Natural killer cell (primary cell): Measurements from ENCODE around the gene SHD. TPM values are rescaled to one million over a fixed set of nuclear protein-coding genes. Genes with fewer than 3 reads are reported as not detected.
A peak's percentile ranks its signal among the peaks of the same experiment; 100 is the strongest.

Experiments
- ATAC-seq, 3 donors: fragments of 150-1000 bp in 2 of 3; fragments of 200-7000 bp in 1 of 3; cut with Tn5 transposase; 1 replicate in 1 of 3; 2 replicates in 2 of 3; pipeline ENCODE4 v1.10.0; 2021; ENCODE audit warnings: mild to moderate bottlenecking in 2 of 3, moderate library complexity in 2 of 3
- DNase-seq, 2 donors: peaks; one replicate each; pipeline versions ENCODE4 v3.0.0 to v3.0.0-alpha.2; 2013 to 2021; ENCODE audit warnings: mixed read lengths in 1 of 2
- H3K27ac ChIP-seq: one replicate; pipeline ENCODE4 v1.5.1; 2013; ENCODE audit warnings: mild to moderate bottlenecking, low read length
- H3K27me3 ChIP-seq: one replicate; pipeline ENCODE4 v1.6.1; 2013; ENCODE audit warnings: low read length; ENCODE audit not compliant: control insufficient read depth, insufficient read depth
- H3K36me3 ChIP-seq: one replicate; pipeline ENCODE4 v1.6.1; 2013; ENCODE audit warnings: low read length; ENCODE audit not compliant: control insufficient read depth, insufficient read depth
- H3K4me1 ChIP-seq: one replicate; pipeline ENCODE4 v1.6.1; 2013; ENCODE audit warnings: low read length; ENCODE audit not compliant: control insufficient read depth, insufficient read depth
- H3K4me3 ChIP-seq: one replicate; pipeline ENCODE4 v1.5.1; 2013; ENCODE audit warnings: low read length
- H3K9me3 ChIP-seq: one replicate; pipeline ENCODE4 v1.6.1; 2013; ENCODE audit warnings: low read length; ENCODE audit not compliant: control insufficient read depth, insufficient read depth
- H3K27ac Mint-ChIP-seq, 2 donors: one replicate each; pipeline ENCODE4 v1.8.0; 2022; ENCODE audit warnings: mild to moderate bottlenecking in 2 of 2, mixed read lengths in 2 of 2, moderate library complexity in 1 of 2
- H3K27me3 Mint-ChIP-seq, 2 donors: one replicate each; pipeline ENCODE4 v1.8.0; 2022; ENCODE audit warnings: low read depth in 2 of 2, mixed read lengths in 2 of 2
- H3K36me3 Mint-ChIP-seq: one replicate; pipeline ENCODE4 v1.8.0; 2022; ENCODE audit warnings: mixed read lengths
- H3K4me1 Mint-ChIP-seq, 2 donors: one replicate each; pipeline ENCODE4 v1.8.0; 2022; ENCODE audit warnings: mixed read lengths in 2 of 2
- H3K4me3 Mint-ChIP-seq: one replicate; pipeline ENCODE4 v1.8.0; 2022; ENCODE audit warnings: mild to moderate bottlenecking, moderate library complexity, mixed read lengths
- H3K9me3 Mint-ChIP-seq, 2 donors: one replicate each; pipeline ENCODE4 v1.8.0; 2022; ENCODE audit warnings: mixed read lengths in 2 of 2
- WGBS: methylation state at CpG from one replicate; pipeline ENCODE4 v1.1.7; 2013; ENCODE audit warnings: missing lambda C conversion rate; ENCODE audit not compliant: insufficient coverage; 5-methylcytosine and 5-hydroxymethylcytosine counted together
- intact Hi-C: fragments of 100-400 bp; cut with micrococcal nuclease; formaldehyde crosslinking; loops from one replicate; pipeline ENCODE4 v1.14.2; 2022
- total RNA-seq, 4 donors: library from RNA; stranded (reverse); fragments of 120-200 nt in 1 of 4; gene quantifications; one replicate each; pipeline versions ENCODE4 v1.2.3 to v1.2.4, GENCODE V29; 2013 to 2022
- TF ChIP-seq, protein P1 (sequence below): fragments of 200-600 bp; IDR thresholded peaks from one replicate; pipeline ENCODE4 v1.8.0; 2022; ENCODE audit warnings: antibody characterized with exemption

SHD gene
- total RNA-seq, 3 donors from 2014 or later (not counting 1 experiment from before 2014, with no cell fraction given): 0.20 TPM; not detected in 2

DNA sequence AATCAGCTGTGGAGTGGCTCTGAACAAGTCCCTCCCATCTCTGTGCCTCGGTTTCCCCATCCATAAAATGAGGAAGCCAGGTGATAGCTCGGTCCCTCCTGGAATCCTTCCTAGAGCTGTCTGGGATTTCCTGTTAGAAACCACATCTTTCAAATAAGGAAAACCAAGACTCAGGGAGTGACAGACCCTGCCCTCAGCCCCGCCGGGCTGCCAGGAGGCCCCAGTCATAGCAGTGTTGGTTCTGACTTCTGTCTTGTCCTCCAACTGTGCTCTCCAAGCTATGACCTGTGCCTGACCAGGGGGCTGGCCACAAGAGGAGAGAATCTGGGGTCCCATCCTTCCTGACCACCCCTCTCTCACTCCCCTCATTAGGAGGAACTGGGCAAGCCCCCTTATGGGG, 1.1 kb upstream of the SHD start:
- intact Hi-C loops: no loop called here
- Mint-ChIP-seq H3K36me3 (no peaks in the 10 kb centered on the region), H3K27ac (no peak overlapping the region), H3K4me3 (no peak overlapping the region), H3K4me1 (peaks cover 5 to 6% of the 10 kb centered on the region in 2 donors), H3K27me3 (peaks cover 6 to 14% of the 10 kb centered on the region in 2 donors), H3K9me3 (no peaks in the 10 kb centered on the region)
- no peak for ATAC-seq
- Histone ChIP-seq H3K27me3 (peaks cover 9% of the 10 kb centered on the region), H3K4me3 (no peak overlapping the region), H3K4me1 (peaks cover 12% of the 10 kb centered on the region), H3K27ac (no peak overlapping the region), H3K36me3 (no peaks in the 10 kb centered on the region), H3K9me3 (no peaks in the 10 kb centered on the region)
- no peak for DNase-seq
- TF ChIP-seq, protein P1, sequence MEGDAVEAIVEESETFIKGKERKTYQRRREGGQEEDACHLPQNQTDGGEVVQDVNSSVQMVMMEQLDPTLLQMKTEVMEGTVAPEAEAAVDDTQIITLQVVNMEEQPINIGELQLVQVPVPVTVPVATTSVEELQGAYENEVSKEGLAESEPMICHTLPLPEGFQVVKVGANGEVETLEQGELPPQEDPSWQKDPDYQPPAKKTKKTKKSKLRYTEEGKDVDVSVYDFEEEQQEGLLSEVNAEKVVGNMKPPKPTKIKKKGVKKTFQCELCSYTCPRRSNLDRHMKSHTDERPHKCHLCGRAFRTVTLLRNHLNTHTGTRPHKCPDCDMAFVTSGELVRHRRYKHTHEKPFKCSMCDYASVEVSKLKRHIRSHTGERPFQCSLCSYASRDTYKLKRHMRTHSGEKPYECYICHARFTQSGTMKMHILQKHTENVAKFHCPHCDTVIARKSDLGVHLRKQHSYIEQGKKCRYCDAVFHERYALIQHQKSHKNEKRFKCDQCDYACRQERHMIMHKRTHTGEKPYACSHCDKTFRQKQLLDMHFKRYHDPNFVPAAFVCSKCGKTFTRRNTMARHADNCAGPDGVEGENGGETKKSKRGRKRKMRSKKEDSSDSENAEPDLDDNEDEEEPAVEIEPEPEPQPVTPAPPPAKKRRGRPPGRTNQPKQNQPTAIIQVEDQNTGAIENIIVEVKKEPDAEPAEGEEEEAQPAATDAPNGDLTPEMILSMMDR: no peak
- WGBS: 20% methylated on average over 4 of the region's 4 CpGs

DNA sequence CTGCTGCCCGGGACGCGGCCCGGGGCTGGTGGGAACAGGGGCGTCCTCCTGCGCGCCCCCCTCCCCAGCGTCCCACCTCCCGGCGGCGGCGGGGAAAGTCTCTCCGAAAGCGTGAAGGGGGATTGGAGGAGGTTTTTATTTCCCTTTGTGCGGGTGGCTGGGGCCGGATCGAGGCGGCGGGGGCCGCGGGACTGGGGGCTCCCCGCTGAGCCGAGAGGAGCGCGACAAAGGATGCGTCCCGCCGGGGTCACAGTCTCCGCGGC, 132 bp downstream of the SHD start:
- TF ChIP-seq, protein P1: no peak
- H3K36me3 Mint-ChIP-seq: no peaks in the 10 kb centered on the region
- no peaks in the 10 kb centered on the region for H3K36me3 ChIP-seq
- H3K4me3 ChIP-seq: no peak overlapping the region
- H3K4me3 Mint-ChIP-seq: no peak overlapping the region
- peaks cover 6 to 14% of the 10 kb centered on the region in 2 donors for H3K27me3 Mint-ChIP-seq
- H3K9me3 ChIP-seq: no peaks in the 10 kb centered on the region
- H3K27me3 ChIP-seq: peaks cover 9% of the 10 kb centered on the region
- peaks cover 12% of the 10 kb centered on the region for H3K4me1 ChIP-seq
- peaks cover 5 to 6% of the 10 kb centered on the region in 2 donors for H3K4me1 Mint-ChIP-seq
- ATAC-seq: peak in 1 of 3 donors; percentile 36
- no peak overlapping the region for H3K27ac ChIP-seq
- under 1% methylated on average over 30 of the region's 30 CpGs for WGBS
- no peak for DNase-seq
- H3K27ac Mint-ChIP-seq: no peak overlapping the region
- intact Hi-C loops: no loop called here
- no peaks in the 10 kb centered on the region for H3K9me3 Mint-ChIP-seq

DNA sequence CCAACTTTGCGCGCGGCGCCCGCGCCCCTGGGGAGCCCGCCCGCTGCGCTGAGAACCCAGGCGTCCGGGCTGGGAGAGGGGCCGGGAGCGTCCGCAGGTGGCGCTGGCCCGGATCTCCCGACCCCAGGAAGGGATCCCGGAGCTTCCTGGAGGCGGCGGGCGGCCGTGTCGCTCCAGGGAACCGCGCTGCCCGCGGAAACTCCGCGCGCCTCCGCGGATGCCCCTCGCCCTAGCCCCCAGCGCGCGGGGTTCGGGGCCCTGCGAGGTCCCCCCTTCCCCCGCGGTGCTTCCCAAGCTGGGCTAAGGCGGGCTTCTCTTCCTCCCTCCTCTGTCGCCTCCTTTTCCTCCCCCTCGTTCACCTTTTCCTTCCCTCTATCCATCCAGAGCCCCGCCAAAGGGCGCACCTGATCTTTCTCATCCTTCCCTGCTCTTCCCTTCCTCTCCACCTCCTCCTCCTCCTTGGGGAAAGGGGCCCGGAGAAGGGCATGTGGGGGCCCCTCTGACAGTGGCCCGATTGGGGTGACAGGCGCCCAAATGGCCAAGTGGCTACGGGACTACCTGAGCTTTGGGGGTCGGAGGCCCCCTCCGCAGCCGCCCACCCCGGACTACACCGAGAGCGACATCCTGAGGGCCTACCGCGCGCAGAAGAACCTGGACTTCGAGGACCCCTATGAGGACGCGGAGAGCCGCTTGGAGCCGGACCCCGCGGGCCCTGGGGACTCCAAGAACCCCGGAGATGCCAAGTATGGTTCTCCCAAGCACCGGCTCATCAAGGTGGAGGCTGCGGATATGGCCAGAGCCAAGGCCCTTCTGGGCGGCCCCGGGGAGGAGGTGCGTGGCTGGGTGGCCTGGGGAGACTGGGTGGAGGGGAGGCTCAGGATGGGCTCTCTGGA, 710 bp downstream of the SHD start:
- 6% methylated on average over 71 of the region's 71 CpGs for WGBS

More for the DNA sequence above, 710 bp downstream of the SHD start:
- peak overlapping the region; percentile 70 for H3K4me3 Mint-ChIP-seq
- H3K4me3 ChIP-seq: no peak overlapping the region
- H3K4me1 Mint-ChIP-seq: peaks cover 5 to 6% of the 10 kb centered on the region in 2 donors
- intact Hi-C loops: no loop called here
- TF ChIP-seq, protein P1: no peak
- peak in 1 of 3 donors; percentile 57 for ATAC-seq
- H3K27ac Mint-ChIP-seq: no peak overlapping the region
- no peaks in the 10 kb centered on the region for H3K36me3 ChIP-seq
- no peak overlapping the region for H3K27ac ChIP-seq
- H3K27me3 Mint-ChIP-seq: peaks cover 6 to 14% of the 10 kb centered on the region in 2 donors
- H3K9me3 Mint-ChIP-seq: no peaks in the 10 kb centered on the region
- H3K9me3 ChIP-seq: no peaks in the 10 kb centered on the region
- peaks cover 12% of the 10 kb centered on the region for H3K4me1 ChIP-seq
- DNase-seq: no peak
- no peaks in the 10 kb centered on the region for H3K36me3 Mint-ChIP-seq
- H3K27me3 ChIP-seq: peaks cover 9% of the 10 kb centered on the region
